HCT116 (cell line): ENCODE results near the gene CNTNAP2.

Source experiments
- CBX3 ChIP-seq: IDR thresholded peaks from 2 replicates; pipeline ENCODE4 v1.6.1; 2012; ENCODE audit warnings: low read depth
- CTCF ChIP-seq, 3 experiments: fragments of 200-600 bp in 1 of 3; sonication (generic) in 1 of 3; IDR thresholded peaks in 2 of 3; conservative IDR thresholded peaks in 1 of 3; 2 replicates each; pipeline ENCODE4 v1.5.1; 2012 to 2017; ENCODE audit warnings: low read depth in 2 of 3, low read length in 2 of 3, antibody characterized with exemption in 1 of 3, borderline replicate concordance in 1 of 3, control low read depth in 1 of 3, mild to moderate bottlenecking in 1 of 3, mixed read lengths in 1 of 3, mixed run types in 1 of 3, moderate library complexity in 1 of 3; ENCODE audit not compliant: insufficient read depth in 1 of 3
- EZH2 ChIP-seq: fragments of 200-600 bp; sonication (generic); IDR thresholded peaks from 2 replicates; pipeline ENCODE4 v1.6.1; 2017; ENCODE audit warnings: antibody characterized with exemption, mixed run types
- JUND ChIP-seq: IDR thresholded peaks from 2 replicates; pipeline ENCODE4 v1.6.1; 2012
- POLR2A ChIP-seq: IDR thresholded peaks from 2 replicates; pipeline ENCODE4 v1.7.0; 2011; ENCODE audit warnings: borderline replicate concordance; ENCODE audit not compliant: insufficient read depth, insufficient read length; ENCODE audit errors: extremely low read depth
- POLR2AphosphoS5 ChIP-seq: IDR thresholded peaks from 2 replicates; pipeline ENCODE4 v1.6.1; 2011; ENCODE audit warnings: mild to moderate bottlenecking, low read depth, low read length, moderate library complexity
- RAD21 ChIP-seq: IDR thresholded peaks from 2 replicates; pipeline ENCODE4 v1.6.1; 2012; ENCODE audit warnings: low read depth, mild to moderate bottlenecking
- SIN3A ChIP-seq: IDR thresholded peaks from 2 replicates; pipeline ENCODE4 v1.6.1; 2012; ENCODE audit warnings: low read depth
- SRF ChIP-seq: IDR thresholded peaks from 2 replicates; pipeline ENCODE4 v1.6.1; 2012; ENCODE audit warnings: low read depth
- ZNF274 ChIP-seq: fragments of 200-500 bp; sonication (Bioruptor generic); IDR thresholded peaks from 2 replicates; pipeline ENCODE4 v1.6.1; 2014; ENCODE audit warnings: mild to moderate bottlenecking, low read depth, low read length, inconsistent platforms
- TF ChIP-seq, protein P1 (sequence below): IDR thresholded peaks from 2 replicates; pipeline ENCODE4 v1.6.1; 2011; ENCODE audit warnings: mild to moderate bottlenecking, low read length, moderate library complexity; ENCODE audit not compliant: insufficient replicate concordance; ENCODE audit errors: extremely low read depth

DNA sequence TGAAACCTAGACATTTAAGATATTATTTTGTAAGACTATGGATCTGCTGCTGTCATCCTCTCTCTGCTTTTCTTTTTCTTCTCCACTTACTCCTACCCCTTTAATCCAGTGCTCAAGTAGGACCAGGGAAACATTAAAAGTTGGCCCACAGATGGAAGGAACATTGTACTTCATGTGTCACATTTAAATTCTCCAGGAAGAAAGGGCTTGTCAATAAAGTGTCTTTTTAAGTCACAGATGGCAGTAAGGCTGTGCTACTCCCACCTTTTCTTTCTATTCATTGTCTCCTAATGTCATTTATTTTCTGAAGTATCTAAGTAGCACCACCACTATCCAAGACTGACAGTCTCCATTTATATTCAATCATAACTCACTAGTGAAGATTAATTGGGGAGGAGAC is 1736.2 kb downstream of the CNTNAP2 start:
- TF ChIP-seq CTCF (IDR thresholded peaks at IDR 0.05 in 2 of 3, conservative IDR thresholded peaks at IDR 0.05 in 1 of 3; ENCODE audit: borderline replicate concordance in 1 of 3, insufficient read depth in 1 of 3, low read depth in 2 of 3, low read length in 2 of 3) (no peak), SRF (no peak), POLR2AphosphoS5 (no peak), POLR2A (no peak), ZNF274 (no peak), SIN3A (no peak), RAD21 (no peak), JUND (no peak), EZH2 (no peak), CBX3 (no peak)
- TF ChIP-seq, protein P1, sequence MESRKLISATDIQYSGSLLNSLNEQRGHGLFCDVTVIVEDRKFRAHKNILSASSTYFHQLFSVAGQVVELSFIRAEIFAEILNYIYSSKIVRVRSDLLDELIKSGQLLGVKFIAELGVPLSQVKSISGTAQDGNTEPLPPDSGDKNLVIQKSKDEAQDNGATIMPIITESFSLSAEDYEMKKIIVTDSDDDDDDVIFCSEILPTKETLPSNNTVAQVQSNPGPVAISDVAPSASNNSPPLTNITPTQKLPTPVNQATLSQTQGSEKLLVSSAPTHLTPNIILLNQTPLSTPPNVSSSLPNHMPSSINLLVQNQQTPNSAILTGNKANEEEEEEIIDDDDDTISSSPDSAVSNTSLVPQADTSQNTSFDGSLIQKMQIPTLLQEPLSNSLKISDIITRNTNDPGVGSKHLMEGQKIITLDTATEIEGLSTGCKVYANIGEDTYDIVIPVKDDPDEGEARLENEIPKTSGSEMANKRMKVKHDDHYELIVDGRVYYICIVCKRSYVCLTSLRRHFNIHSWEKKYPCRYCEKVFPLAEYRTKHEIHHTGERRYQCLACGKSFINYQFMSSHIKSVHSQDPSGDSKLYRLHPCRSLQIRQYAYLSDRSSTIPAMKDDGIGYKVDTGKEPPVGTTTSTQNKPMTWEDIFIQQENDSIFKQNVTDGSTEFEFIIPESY, result no peak
